Urinary bladder (tissue), 4 donors: ENCODE measurements around the gene XAGE1B. TPM values are rescaled to one million over a fixed set of nuclear protein-coding genes. Genes with fewer than 3 reads are reported as not detected.
"Not testable (repeated sequence)": the region's sequence is repeated elsewhere in the genome, so short reads cannot be mapped to it uniquely, and the experiment has no call there.

Source experiments
- DNase-seq: peaks from one replicate; pipeline ENCODE4 v3.0.0-alpha.2; 2015; ENCODE audit errors: extremely low spot score
- H3K27ac ChIP-seq: one replicate; pipeline ENCODE4 v1.5.1; 2013; ENCODE audit warnings: low read depth, mild to moderate bottlenecking, moderate library complexity
- H3K36me3 ChIP-seq: one replicate; pipeline ENCODE4 v1.6.1; 2013; ENCODE audit warnings: mild to moderate bottlenecking, moderate library complexity; ENCODE audit not compliant: insufficient read depth
- H3K4me1 ChIP-seq: one replicate; pipeline ENCODE4 v1.6.1; 2013; ENCODE audit warnings: mild to moderate bottlenecking, moderate library complexity; ENCODE audit not compliant: insufficient read depth
- H3K4me3 ChIP-seq: one replicate; pipeline ENCODE4 v1.5.1; 2013; ENCODE audit warnings: low read depth, low read length
- WGBS: extraction: QIAGEN DNeasy Blood & Tissue Kit; methylation state at CpG from one replicate; pipeline ENCODE4 v1.1.7; 2013; 5-methylcytosine and 5-hydroxymethylcytosine counted together
- polyA plus RNA-seq: library from polyadenylated mRNA; stranded (reverse); fragments of 200-250 nt; gene quantifications from one replicate; pipeline ENCODE4 v1.2.3, GENCODE V29; 2013
- small RNA-seq: library from RNA; depleted of rRNA; stranded (forward); fragments of <200 nt; gene quantifications from one replicate; pipeline ENCODE3, GENCODE V24; 2014
- total RNA-seq: library from RNA; depleted of rRNA; stranded (reverse); fragments of >200 nt; gene quantifications from one replicate; pipeline ENCODE4 v1.2.3, GENCODE V29; 2014
- donor health status: healthy with polysubstance abuse.
- donor health status: healthy.

Gene XAGE1B
- total and polyA plus RNA-seq, 2 donors = not detected

- Histone ChIP-seq H3K4me1 (no peaks in the 10 kb centered on the region), H3K27ac (no peak overlapping the region), H3K4me3 (no peak overlapping the region), H3K36me3 (no peaks in the 10 kb centered on the region)
- 88% methylated on average over 4 of the region's 4 CpGs for WGBS
- no peak for DNase-seq
Observed at GRCh38 chrX:52504551-52504950, 12.3 kb downstream of the XAGE1B start.

- H3K4me1 ChIP-seq, DNase-seq, H3K4me3 ChIP-seq, H3K36me3 ChIP-seq, H3K27ac ChIP-seq: not testable (repeated sequence)
- WGBS = no CpG with 5 or more reads among the region's 6 CpGs
Observed at GRCh38 chrX:52501362-52501761, 15.5 kb downstream of the XAGE1B start.

DNA sequence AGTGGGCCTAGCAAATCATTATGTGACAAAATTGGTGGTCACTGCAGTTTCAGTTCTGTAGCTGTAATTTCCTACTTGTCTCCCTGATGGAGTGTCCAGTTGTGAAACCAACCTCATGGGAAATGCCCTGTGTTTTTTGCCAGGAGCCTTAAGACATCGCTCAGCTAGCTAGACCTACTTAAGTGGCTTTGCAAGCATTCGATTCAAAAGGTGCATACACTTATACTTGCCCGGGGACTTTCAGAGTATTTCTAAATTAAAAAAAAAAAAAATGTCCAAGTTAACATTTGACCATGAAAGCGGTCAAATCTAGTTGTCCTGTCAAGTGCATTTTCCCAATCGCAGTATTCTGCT lies 20.5 kb downstream of the XAGE1B start:
- H3K36me3 ChIP-seq, DNase-seq, H3K27ac ChIP-seq, H3K4me3 ChIP-seq, H3K4me1 ChIP-seq: not testable (repeated sequence)
- WGBS = no CpG with 5 or more reads among the region's 5 CpGs

GRCh38 chrX:52495545-52496418 lies 21.1 kb downstream of the XAGE1B start, which contains the start of gene XAGE1A:
XAGE1A (plus strand) TSS chrX:52495808; CDS start chrX:52497362, 1,554 bp downstream.
- not testable (repeated sequence) for H3K27ac ChIP-seq, H3K4me1 ChIP-seq, DNase-seq, H3K36me3 ChIP-seq, H3K4me3 ChIP-seq
- no CpG with 5 or more reads among the region's 41 CpGs for WGBS

GRCh38 chrX:52471301-52471700 lies 45.6 kb downstream of the XAGE1B start:
- not testable (repeated sequence) for H3K4me3 ChIP-seq, DNase-seq, H3K4me1 ChIP-seq, H3K36me3 ChIP-seq, H3K27ac ChIP-seq
- 32% methylated on average over 1 of the region's 1 CpG for WGBS

Small RNA genes within 50 kb of the gene (small RNA-seq; reads per million reads assigned to genes)
- not detected for gene BX510359.8
- not detected for gene RBM22P7

Other genes starting within 250 kb of the XAGE1B start
- not detected for gene XAGE2, start 148.0 kb downstream of the XAGE1B start, total RNA-seq
- gene XAGE2, start 148.0 kb downstream of the XAGE1B start, polyA plus RNA-seq = not detected
- not detected for gene XAGE1A, start 21.3 kb downstream of the XAGE1B start, total RNA-seq
- not detected for gene XAGE1A, start 21.3 kb downstream of the XAGE1B start, polyA plus RNA-seq
- not detected for gene SSX7, start 137.8 kb upstream of the XAGE1B start, total RNA-seq
- not detected for gene SSX7, start 137.8 kb upstream of the XAGE1B start, polyA plus RNA-seq
- not detected for gene SSX2, start 190.1 kb upstream of the XAGE1B start, total RNA-seq
- not detected for gene SSX2, start 190.1 kb upstream of the XAGE1B start, polyA plus RNA-seq
- gene SSX2B, start 234.2 kb upstream of the XAGE1B start, total RNA-seq = not detected
- not detected for gene SSX2B, start 234.2 kb upstream of the XAGE1B start, polyA plus RNA-seq